Transverse colon (tissue), 4 donors: Measurements from ENCODE around the gene NPIPA2.
"Not testable (repeated sequence)": the region's sequence is repeated elsewhere in the genome, so short reads cannot be mapped to it uniquely, and the experiment has no call there.

Experiments
- EP300 ChIP-seq: sonication (generic); formaldehyde crosslinking; IDR thresholded peaks from one replicate; pipeline ENCODE4 v1.6.1; 2017; ENCODE audit warnings: antibody characterized with exemption, low read depth
- POLR2A ChIP-seq: fragments of 450-650 bp; IDR thresholded peaks from one replicate; pipeline ENCODE4 v1.6.1; 2016; ENCODE audit warnings: antibody characterized with exemption, mild to moderate bottlenecking, moderate library complexity
- POLR2AphosphoS5 ChIP-seq, 3 donors: sonication (generic); formaldehyde crosslinking; IDR thresholded peaks; one replicate each; pipeline ENCODE4 v1.6.1; 2016; ENCODE audit warnings: antibody characterized with exemption in 3 of 3
- TF ChIP-seq, protein P1 (sequence below), 5 experiments: fragments of 200-600 bp in 3 of 5; fragments of 450-650 bp in 2 of 5; sonication (generic) in 3 of 5; IDR thresholded peaks; 1 replicate in 2 of 5; 2 replicates in 3 of 5; pipeline ENCODE4 v1.5.1; 2016 to 2017; ENCODE audit warnings: antibody characterized with exemption in 5 of 5, inconsistent platforms in 3 of 5, mild to moderate bottlenecking in 2 of 5, moderate library complexity in 1 of 5

DNA sequence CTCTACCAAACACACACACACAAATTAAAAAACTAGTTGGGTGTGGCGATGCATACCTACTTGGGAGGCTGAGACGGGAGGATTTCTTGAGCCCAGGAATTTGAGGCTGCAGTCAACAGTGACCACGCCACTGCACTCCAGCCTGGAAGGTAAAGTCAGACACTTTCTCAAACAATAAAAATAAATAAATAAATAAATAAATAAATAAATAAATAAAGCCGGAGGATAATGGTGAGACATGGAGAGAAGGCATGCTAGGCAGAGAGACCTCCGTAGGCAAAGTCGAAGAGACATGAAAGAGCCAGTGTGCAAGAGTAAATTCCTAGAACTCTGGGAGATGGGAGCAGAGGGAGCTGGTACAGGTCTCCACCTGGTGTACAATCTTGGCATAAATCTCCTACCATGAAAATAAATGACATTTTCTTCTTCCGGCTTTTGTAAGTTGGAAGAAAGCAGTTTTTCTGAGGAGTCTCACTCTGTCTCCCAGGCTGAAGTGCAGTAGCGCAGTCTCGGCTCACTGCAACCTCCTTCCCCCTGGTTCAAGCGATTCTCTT, 1.4 kb upstream of the NPIPA2 start:
- TF ChIP-seq, protein P1, sequence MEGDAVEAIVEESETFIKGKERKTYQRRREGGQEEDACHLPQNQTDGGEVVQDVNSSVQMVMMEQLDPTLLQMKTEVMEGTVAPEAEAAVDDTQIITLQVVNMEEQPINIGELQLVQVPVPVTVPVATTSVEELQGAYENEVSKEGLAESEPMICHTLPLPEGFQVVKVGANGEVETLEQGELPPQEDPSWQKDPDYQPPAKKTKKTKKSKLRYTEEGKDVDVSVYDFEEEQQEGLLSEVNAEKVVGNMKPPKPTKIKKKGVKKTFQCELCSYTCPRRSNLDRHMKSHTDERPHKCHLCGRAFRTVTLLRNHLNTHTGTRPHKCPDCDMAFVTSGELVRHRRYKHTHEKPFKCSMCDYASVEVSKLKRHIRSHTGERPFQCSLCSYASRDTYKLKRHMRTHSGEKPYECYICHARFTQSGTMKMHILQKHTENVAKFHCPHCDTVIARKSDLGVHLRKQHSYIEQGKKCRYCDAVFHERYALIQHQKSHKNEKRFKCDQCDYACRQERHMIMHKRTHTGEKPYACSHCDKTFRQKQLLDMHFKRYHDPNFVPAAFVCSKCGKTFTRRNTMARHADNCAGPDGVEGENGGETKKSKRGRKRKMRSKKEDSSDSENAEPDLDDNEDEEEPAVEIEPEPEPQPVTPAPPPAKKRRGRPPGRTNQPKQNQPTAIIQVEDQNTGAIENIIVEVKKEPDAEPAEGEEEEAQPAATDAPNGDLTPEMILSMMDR (IDR thresholded peaks at IDR 0.05): not testable (repeated sequence)
- TF ChIP-seq POLR2AphosphoS5 (IDR thresholded peaks at IDR 0.05); EP300; POLR2A: not testable (repeated sequence)
